Left ventricle myocardium inferior (tissue), 1 donor: Measurements from ENCODE around the gene SCN11A. TPM values are rescaled to one million over a fixed set of nuclear protein-coding genes. Genes with fewer than 3 reads are reported as not detected.

Source experiments
- DNase-seq: peaks from one replicate; pipeline ENCODE4 v3.0.0-alpha.2; 2020
- H3K27ac ChIP-seq: fragments of 200-600 bp; replicated peaks from 2 replicates; pipeline ENCODE4 v1.8.0; 2021
- H3K27me3 ChIP-seq: fragments of 200-600 bp; 2 replicates; pipeline ENCODE4 v1.8.0; 2021; ENCODE audit warnings: low read depth
- H3K36me3 ChIP-seq: fragments of 200-600 bp; 2 replicates; pipeline ENCODE4 v1.8.0; 2021
- H3K4me1 ChIP-seq: fragments of 200-600 bp; 2 replicates; pipeline ENCODE4 v1.8.0; 2021
- H3K4me3 ChIP-seq: fragments of 200-600 bp; 2 replicates; pipeline ENCODE4 v1.8.0; 2021; ENCODE audit warnings: mild to moderate bottlenecking, moderate library complexity
- H3K9me3 ChIP-seq: fragments of 200-600 bp; replicated peaks from 2 replicates; pipeline ENCODE4 v1.8.0; 2021
- intact Hi-C: fragments of 100-400 bp; cut with micrococcal nuclease; formaldehyde crosslinking; loops from one replicate; pipeline ENCODE4 v1.11.0; 2022
- total RNA-seq: library from RNA; stranded (reverse); fragmentation: NEBNext Ultra II Directional; extraction: Animal tissue kit (Norgen Biotek cat#: 25700); gene quantifications from one replicate; pipeline ENCODE4 v1.2.1, GENCODE V29; 2021
- TF ChIP-seq, protein P1 (sequence below): fragments of 200-600 bp; IDR thresholded peaks from 2 replicates; pipeline ENCODE4 v1.8.0; 2021; ENCODE audit warnings: antibody characterized with exemption, mild to moderate bottlenecking, borderline replicate concordance
- donor health status: DM: no; HTN: yes; CAD: no; lungs with severe emphysema.

Gene SCN11A
- total RNA-seq, 1 donor from 2014 or later, result 0.05 TPM

DNA sequence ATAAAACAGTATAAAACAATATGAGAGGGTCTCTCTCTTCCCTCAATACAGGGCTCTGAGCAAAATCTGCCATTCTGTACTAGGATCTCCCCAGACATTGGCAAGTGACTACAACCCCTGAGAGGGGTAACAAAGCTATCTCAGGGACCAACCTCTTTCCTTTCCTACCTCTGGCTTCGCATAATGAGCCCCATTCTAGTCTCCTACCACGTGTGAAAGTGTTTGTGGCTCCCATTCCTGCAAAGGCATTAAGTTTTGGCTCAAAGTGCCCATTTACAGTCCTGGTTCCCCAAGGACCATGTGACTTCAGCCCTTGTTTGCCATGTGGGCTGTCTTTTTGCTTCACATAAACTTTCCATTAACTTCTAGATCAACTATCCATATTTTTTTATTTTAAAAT lies 46.4 kb downstream of the SCN11A start:
- TF ChIP-seq, protein P1, sequence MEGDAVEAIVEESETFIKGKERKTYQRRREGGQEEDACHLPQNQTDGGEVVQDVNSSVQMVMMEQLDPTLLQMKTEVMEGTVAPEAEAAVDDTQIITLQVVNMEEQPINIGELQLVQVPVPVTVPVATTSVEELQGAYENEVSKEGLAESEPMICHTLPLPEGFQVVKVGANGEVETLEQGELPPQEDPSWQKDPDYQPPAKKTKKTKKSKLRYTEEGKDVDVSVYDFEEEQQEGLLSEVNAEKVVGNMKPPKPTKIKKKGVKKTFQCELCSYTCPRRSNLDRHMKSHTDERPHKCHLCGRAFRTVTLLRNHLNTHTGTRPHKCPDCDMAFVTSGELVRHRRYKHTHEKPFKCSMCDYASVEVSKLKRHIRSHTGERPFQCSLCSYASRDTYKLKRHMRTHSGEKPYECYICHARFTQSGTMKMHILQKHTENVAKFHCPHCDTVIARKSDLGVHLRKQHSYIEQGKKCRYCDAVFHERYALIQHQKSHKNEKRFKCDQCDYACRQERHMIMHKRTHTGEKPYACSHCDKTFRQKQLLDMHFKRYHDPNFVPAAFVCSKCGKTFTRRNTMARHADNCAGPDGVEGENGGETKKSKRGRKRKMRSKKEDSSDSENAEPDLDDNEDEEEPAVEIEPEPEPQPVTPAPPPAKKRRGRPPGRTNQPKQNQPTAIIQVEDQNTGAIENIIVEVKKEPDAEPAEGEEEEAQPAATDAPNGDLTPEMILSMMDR, result no peak
- DNase-seq, result no peak
- Histone ChIP-seq H3K9me3 (peaks cover 12% of the 10 kb centered on the region), H3K4me3 (no peak overlapping the region), H3K36me3 (no peaks in the 10 kb centered on the region), H3K4me1 (no peaks in the 10 kb centered on the region), H3K27me3 (peaks cover 11% of the 10 kb centered on the region), H3K27ac (no peak overlapping the region)
- intact Hi-C loops, result no loop called here

Other genes starting within 250 kb of the SCN11A start
- gene SCN10A, start 235.7 kb downstream of the SCN11A start, total RNA-seq, result 0.19 TPM
- 33.6 TPM for gene WDR48, start 72 bp upstream of the SCN11A start, total RNA-seq
- 54.0 TPM for gene GORASP1, start 55.7 kb upstream of the SCN11A start, total RNA-seq
- 2.1 TPM for gene TTC21A, start 55.7 kb upstream of the SCN11A start, total RNA-seq
- gene CSRNP1, start 101.6 kb upstream of the SCN11A start, total RNA-seq, result 12.1 TPM
- gene XIRP1, start 140.7 kb upstream of the SCN11A start, total RNA-seq, result 386 TPM
- 0.82 TPM for gene CX3CR1, start 228.1 kb upstream of the SCN11A start, total RNA-seq